Stimulated activated effector memory CD8-positive, alpha-beta T cell treated with anti-CD3 and anti-CD28 coated beads, Interleukin-12 subunit alpha, Interleukin-12 subunit beta, amount 100 ng/mL, for 72 hours (primary cell): ENCODE measurements around the gene DST.

Source experiments
- ATAC-seq: fragments of 150-1000 bp; cut with Tn5 transposase; 2 replicates; pipeline ENCODE4 v1.10.0; 2021
- DNase-seq, 2 donors: peaks; one replicate each; pipeline ENCODE4 v3.0.0; 2021 to 2022; ENCODE audit warnings: low spot score in 2 of 2
- H3K27ac Mint-ChIP-seq: one replicate; pipeline ENCODE4 v1.8.0; 2022; ENCODE audit warnings: mild to moderate bottlenecking, mixed read lengths
- H3K36me3 Mint-ChIP-seq: one replicate; pipeline ENCODE4 v1.8.0; 2022; ENCODE audit warnings: mild to moderate bottlenecking, mixed read lengths
- H3K4me1 Mint-ChIP-seq: one replicate; pipeline ENCODE4 v1.8.0; 2022; ENCODE audit warnings: mixed read lengths
- H3K4me3 Mint-ChIP-seq: one replicate; pipeline ENCODE4 v1.8.0; 2022; ENCODE audit warnings: mild to moderate bottlenecking, mixed read lengths
- H3K9me3 Mint-ChIP-seq: one replicate; pipeline ENCODE4 v1.8.0; 2022; ENCODE audit warnings: mixed read lengths

DST gene

DNA sequence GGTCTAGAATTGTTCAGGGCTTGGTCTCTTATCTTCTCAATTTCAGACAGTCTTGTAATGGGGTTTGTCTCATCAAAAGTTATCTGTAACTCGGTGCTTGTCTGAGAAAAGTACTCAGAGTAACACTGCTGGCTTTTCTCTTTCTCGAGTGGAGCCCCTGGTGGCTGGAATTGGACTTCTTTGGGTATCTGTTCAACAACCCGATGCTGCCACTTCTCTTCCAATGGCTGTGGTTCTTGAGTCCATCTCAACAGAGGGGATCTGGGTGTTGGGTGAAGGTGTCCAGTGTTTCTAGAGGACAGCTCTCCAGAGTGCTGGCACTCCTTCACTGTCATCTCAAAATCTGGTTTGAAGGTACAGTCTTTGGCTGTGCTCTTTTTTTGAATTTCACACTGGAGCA lies 24.6 kb downstream of the DST start:
- Mint-ChIP-seq H3K27ac (no peak overlapping the region), H3K9me3 (no peaks in the 10 kb centered on the region), H3K36me3 (no peaks in the 10 kb centered on the region), H3K4me3 (no peak overlapping the region), H3K4me1 (no peaks in the 10 kb centered on the region)
- ATAC-seq (no peak), DNase-seq (no peak)

DNA sequence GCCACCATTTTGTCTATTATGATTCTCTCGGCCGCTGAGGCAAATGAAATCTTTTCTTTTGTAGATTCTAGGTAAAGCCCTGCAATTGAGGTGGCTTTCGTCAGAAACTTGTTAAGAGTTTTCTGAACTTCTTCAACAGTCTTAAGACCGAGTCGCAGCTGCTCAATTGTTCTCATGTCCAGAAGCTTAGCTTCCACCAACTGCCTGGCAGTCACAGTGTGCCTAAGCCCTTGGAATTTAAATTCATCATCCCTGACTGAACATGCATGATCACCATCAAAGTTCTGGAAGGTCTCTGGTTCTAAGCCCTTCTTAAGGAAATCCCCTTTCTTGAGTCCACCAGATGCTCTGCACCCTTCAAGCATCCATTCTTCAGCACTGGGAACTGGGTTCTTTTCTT lies 25.7 kb downstream of the DST start:
- Mint-ChIP-seq H3K4me3 (no peak overlapping the region), H3K4me1 (no peaks in the 10 kb centered on the region), H3K9me3 (no peaks in the 10 kb centered on the region), H3K27ac (no peak overlapping the region), H3K36me3 (no peaks in the 10 kb centered on the region)
- no peak for ATAC-seq
- no peak for DNase-seq

DNA sequence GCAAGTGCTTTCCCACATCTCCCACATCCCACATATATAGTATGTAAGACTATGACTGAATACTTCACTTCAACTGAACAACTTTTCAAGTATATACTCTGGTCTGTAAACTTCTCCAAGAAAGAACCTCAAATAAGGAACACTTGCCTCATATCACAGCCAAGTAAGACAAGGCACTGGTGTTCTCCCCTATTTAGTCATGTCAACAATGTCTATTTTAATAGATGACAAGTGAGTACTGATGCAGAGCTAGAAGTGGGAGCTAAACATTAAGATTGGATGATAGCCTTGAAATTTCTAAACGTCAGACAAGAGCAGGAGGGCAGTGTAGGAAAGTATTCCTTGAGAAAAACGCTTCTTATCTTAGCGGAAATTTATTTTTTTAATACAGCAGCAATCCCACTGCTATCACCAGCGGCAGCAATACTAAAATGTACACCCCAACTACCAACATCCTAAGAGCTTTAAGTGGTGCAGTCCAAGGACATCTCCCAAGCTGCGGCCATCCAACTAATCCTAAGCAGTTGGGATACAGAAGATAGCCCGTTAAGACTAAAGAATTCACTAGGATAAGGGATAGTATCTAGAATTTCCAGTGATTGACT lies 29.3 kb downstream of the DST start:
- H3K4me1 Mint-ChIP-seq = no peaks in the 10 kb centered on the region
- H3K9me3 Mint-ChIP-seq = no peaks in the 10 kb centered on the region
- no peaks in the 10 kb centered on the region for H3K36me3 Mint-ChIP-seq
- ATAC-seq (no peak), DNase-seq (no peak)
- no peak overlapping the region for H3K27ac Mint-ChIP-seq
- H3K4me3 Mint-ChIP-seq = no peak overlapping the region

DNA sequence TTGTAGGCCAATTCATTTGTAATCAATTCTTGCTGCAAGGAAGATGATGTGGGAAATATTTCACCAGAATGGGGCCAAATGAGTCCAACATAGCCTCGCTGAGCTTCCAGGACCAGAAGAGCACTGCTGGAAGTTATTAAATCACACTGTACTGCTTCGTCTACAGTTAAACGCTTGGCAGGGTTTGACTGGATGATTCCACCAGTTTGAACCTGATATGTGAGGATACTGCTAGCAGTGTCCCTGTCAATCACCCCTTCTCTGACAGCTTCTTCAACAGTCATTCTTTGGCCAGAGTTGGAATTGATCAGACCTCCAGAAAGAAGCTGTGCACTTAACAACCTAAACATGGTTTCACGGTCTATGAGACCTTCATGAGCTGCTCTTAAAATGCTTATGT lies 34.4 kb downstream of the DST start:
- H3K36me3 Mint-ChIP-seq = no peaks in the 10 kb centered on the region
- DNase-seq = no peak
- H3K4me3 Mint-ChIP-seq = no peak overlapping the region
- ATAC-seq = no peak
- H3K4me1 Mint-ChIP-seq = no peaks in the 10 kb centered on the region
- peaks cover 3% of the 10 kb centered on the region for H3K9me3 Mint-ChIP-seq
- H3K27ac Mint-ChIP-seq = no peak overlapping the region

DNA sequence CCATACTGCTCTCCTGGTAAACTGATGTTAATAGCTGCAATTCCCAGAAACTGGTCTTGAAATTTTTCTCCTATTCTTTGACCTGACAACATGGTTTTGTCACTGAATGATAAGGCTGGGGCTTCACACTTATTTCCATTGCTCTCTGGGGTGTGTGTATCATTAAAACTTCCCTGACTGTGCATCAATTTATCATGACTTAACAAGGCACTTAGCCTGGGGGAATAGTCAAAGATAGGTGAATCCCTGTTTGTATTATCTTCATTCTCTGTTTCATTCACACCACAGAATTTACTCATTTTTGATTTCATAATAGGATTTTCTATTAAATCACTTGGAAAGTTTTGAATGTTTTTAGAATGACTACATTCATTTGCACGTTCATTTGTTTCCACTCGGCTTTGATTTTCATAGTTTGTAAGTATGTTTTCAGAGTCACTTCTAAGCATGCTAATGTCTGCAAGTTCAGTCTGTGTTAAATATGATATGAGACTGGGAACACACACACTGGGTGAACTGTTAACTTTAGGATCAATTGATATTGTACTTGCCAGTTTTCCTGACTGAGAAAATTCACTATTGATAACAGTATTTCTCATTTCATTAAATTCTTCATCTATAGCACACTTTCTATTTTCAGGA lies 35.5 kb downstream of the DST start:
- no peak overlapping the region for H3K4me3 Mint-ChIP-seq
- H3K4me1 Mint-ChIP-seq = no peaks in the 10 kb centered on the region
- no peak overlapping the region for H3K27ac Mint-ChIP-seq
- H3K36me3 Mint-ChIP-seq = no peaks in the 10 kb centered on the region
- no peak for DNase-seq
- H3K9me3 Mint-ChIP-seq = peaks cover 3% of the 10 kb centered on the region
- no peak for ATAC-seq

DNA sequence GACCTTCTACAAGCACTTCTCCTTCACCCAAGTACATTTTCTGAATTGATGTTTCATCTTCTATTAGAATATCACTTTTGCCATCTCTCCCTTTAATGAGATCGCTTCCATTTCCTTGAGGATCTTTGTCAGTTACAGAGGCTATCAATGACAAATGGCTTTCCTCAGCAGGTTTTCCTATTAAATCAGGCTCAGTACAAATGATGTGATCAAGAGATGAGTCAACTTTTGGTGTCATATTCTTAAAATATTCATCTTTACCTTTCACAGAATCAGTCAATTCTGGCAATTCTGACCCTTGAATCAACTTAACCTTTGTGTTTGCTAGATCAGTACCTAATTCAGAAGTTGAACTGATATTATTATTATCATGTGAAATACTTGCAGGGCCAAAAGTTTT lies 37.3 kb downstream of the DST start:
- no peak overlapping the region for H3K4me3 Mint-ChIP-seq
- H3K36me3 Mint-ChIP-seq = no peaks in the 10 kb centered on the region
- H3K27ac Mint-ChIP-seq = no peak overlapping the region
- DNase-seq (no peak), ATAC-seq (no peak)
- no peaks in the 10 kb centered on the region for H3K4me1 Mint-ChIP-seq
- peaks cover 3% of the 10 kb centered on the region for H3K9me3 Mint-ChIP-seq

DNA sequence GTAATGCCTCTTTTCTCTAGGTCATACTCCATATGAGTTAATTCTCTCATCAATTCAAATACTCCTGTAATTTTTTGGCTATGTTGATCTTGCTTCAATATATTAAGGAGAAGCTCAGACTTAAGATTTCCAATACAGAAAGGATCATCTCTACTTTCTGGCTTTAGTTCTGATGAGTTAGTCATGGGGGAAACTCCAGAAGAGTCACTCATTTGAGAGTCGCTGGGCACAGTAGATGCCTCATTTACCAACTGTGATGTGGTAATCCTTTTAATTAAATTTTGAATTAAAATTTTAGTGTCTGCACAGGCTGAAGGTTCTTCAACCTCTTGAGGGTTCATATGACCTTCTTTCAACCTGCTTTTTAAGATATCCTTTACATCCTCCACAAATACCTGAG lies 38.5 kb downstream of the DST start:
- no peak overlapping the region for H3K4me3 Mint-ChIP-seq
- peaks cover 3% of the 10 kb centered on the region for H3K9me3 Mint-ChIP-seq
- ATAC-seq (no peak), DNase-seq (no peak)
- H3K27ac Mint-ChIP-seq = no peak overlapping the region
- H3K4me1 Mint-ChIP-seq = no peaks in the 10 kb centered on the region
- H3K36me3 Mint-ChIP-seq = no peaks in the 10 kb centered on the region

DNA sequence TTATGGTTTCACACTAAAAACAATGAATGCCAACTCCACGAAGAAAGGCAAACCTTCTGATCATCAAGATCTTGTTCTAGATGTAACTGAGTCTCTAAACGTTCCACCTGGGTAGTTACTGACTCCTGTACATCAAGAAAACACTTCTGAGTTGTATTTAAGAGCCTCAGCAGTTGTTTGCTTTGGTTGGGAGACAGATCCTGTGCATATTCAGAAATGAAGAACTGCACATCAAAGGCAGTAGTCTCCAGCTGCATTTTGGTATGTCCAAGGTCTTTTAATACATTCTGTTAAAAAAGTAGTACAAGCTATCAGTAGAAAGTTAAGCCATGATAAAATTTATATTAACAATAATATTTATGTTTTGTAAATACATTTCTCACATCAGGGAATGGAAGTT lies 41.3 kb downstream of the DST start:
- Mint-ChIP-seq H3K9me3 (peaks cover 3% of the 10 kb centered on the region), H3K36me3 (no peaks in the 10 kb centered on the region)
- no peak for DNase-seq

DNA sequence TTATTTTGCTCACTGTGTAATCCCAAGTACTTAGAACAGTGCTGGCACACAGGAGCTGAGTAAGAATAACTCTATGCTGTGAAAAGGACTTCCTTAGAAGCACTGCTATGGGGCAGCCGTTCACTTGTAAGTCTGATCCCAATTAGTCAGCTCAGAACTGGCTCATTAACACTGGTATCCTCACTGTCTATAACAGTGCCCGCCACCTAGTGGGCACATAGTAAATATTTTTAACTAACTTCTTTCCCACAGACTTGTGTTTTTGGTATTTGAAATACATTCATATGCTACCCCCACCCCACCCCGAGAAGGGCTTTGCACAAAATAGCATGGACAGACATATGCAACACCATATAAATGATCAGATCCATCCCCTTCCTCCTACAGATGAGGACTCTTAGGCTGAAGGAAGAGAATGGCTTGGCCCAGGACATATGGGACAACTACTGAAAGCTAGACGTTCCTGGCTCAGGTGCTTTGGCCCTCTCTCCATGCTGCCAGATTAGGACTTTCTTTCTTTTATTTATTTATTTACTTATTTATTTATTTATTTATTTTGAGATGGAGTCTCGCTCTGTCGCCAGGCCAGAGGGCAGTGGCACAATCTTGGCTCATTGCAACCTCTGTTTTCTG lies 47.1 kb downstream of the DST start:
- Mint-ChIP-seq H3K27ac (no peak overlapping the region), H3K4me1 (peaks cover 18% of the 10 kb centered on the region), H3K4me3 (no peak overlapping the region), H3K36me3 (no peaks in the 10 kb centered on the region), H3K9me3 (no peaks in the 10 kb centered on the region)
- DNase-seq (peak; percentile 15 to 50), ATAC-seq (peak; percentile 78)

More for the DNA sequence above, 41.3 kb downstream of the DST start:
- H3K4me3 Mint-ChIP-seq = no peak overlapping the region
- no peaks in the 10 kb centered on the region for H3K4me1 Mint-ChIP-seq
- no peak for ATAC-seq
- H3K27ac Mint-ChIP-seq = no peak overlapping the region

DNA sequence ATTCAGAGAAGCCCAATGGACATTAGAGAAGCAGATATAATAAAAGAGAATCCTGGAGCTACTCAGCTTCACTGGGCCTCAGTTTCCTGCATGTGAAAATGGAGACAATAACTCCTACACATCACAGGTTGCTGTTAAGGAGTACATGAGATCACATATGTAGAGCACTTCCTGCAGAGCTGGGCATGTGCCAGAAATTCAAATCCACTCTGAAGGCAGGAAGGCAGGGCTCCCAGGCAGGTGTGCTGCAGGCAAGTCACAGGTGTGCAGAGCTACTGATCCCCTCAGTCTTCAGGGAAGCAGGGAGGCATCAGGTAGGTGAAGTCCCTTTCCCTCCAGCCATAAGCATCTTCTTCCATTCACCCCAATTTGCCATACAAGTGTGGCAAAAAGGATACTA lies 48.0 kb downstream of the DST start:
- no peak overlapping the region for H3K27ac Mint-ChIP-seq
- H3K4me3 Mint-ChIP-seq = no peak overlapping the region
- no peak for ATAC-seq

DNA sequence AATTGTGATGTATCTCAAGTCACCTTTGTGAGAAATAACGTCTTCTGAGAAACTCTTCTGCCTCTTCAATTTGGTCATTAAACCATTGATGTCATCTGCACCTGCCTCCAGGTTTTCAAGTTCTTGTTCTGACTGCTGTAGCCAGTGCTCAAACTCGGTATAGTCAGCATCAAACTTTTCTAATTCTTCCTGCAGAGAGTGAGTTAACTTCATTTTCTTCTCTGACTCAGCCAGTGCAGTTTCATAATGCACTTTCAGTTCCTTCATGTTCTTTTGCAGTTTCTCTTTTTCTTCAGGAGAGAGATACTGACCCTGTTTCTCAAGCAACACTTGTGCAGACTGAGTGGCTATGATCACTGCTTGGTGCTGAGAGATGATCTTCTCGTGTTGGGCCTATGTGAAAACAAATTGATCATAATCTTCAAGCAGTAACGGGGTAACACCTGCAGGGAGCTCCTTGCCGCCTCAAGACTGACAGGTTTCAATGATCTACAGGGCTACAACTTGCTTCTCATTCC lies 48.8 kb downstream of the DST start:
- no peaks in the 10 kb centered on the region for H3K36me3 Mint-ChIP-seq
- DNase-seq (no peak), ATAC-seq (peak; percentile 94)
- no peak overlapping the region for H3K4me3 Mint-ChIP-seq
- no peaks in the 10 kb centered on the region for H3K9me3 Mint-ChIP-seq
- H3K27ac Mint-ChIP-seq = no peak overlapping the region
- peaks cover 18% of the 10 kb centered on the region for H3K4me1 Mint-ChIP-seq

More for the DNA sequence above, 48.0 kb downstream of the DST start:
- Mint-ChIP-seq H3K9me3 (no peaks in the 10 kb centered on the region), H3K36me3 (no peaks in the 10 kb centered on the region), H3K4me1 (peaks cover 18% of the 10 kb centered on the region)
- DNase-seq = no peak

DNA sequence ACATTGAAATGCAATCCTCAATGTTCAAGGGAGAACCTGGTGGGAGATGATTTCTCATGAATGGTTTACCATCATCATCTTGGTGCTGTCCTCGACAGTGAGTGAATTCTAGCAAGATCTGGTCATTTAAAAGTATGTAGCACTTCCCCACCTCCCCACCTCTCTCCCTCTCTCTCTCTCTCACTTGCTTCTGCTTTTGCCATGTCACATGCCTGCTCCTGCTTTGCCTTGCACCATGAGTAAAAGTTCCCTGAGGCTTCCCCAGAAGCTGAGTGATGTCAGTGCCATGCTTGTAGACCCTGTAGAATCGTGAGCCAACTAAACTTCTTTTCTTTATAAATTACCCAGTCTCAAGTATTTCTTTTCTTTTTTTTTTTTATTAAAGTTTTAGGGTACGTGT lies 60.5 kb downstream of the DST start:
- ATAC-seq (no peak), DNase-seq (no peak)
- Mint-ChIP-seq H3K4me3 (no peak overlapping the region), H3K27ac (no peak overlapping the region), H3K36me3 (no peaks in the 10 kb centered on the region), H3K4me1 (no peaks in the 10 kb centered on the region), H3K9me3 (no peaks in the 10 kb centered on the region)

DNA sequence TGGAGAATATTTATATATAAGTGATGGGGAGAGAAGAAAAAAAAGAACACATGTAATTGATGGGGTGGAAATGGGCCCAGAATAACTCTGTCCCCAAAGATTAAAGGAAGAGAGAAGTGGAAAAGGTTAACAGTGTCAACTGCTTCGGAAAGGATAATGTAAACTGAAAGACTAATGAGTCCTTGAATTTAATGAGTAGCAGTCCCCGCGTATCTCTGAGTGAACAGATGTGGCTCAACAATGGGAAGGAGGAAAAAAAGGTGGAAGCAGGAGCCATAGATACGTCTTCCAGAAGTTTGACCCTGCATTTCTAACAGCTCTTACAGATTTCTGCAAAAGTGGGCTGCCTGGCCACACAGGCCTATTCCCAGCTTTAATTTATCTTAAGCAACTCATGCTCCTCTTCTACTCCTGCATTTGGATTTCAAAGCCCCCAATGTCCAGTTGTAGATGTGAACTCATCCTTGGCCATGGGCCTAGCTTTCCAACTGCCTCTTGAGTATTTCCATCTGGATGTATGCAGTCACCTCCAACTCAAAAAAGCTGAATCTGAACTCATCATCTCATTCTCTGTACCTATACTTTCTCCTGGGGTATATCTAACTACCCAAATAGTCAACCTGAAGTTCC lies 61.3 kb downstream of the DST start:
- no peak for DNase-seq
- no peaks in the 10 kb centered on the region for H3K36me3 Mint-ChIP-seq
- H3K9me3 Mint-ChIP-seq = no peaks in the 10 kb centered on the region
- no peaks in the 10 kb centered on the region for H3K4me1 Mint-ChIP-seq
- no peak overlapping the region for H3K27ac Mint-ChIP-seq
- no peak overlapping the region for H3K4me3 Mint-ChIP-seq
- no peak for ATAC-seq

DNA sequence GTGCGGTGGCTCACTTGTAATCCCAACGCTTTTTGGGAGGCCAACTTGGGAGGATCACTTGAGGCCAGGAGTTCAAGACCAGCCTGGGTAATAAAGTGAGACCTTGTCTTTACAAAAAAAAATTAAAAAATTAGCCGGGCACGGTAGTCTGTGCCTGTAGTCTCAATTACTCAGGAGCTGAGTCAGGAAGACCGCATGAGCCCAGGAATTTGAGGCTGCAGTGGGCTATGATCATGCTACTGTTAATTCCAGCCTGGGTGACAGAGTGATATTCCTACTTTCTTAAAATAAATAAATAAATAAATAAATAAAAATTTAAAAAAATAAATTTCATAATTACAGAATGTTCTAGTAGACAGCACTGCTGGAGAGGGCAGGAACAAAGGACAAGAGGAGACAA lies 62.4 kb downstream of the DST start:
- Mint-ChIP-seq H3K36me3 (no peaks in the 10 kb centered on the region), H3K9me3 (no peaks in the 10 kb centered on the region), H3K27ac (no peak overlapping the region), H3K4me1 (no peaks in the 10 kb centered on the region), H3K4me3 (no peak overlapping the region)
- no peak for ATAC-seq
- DNase-seq = no peak

DNA sequence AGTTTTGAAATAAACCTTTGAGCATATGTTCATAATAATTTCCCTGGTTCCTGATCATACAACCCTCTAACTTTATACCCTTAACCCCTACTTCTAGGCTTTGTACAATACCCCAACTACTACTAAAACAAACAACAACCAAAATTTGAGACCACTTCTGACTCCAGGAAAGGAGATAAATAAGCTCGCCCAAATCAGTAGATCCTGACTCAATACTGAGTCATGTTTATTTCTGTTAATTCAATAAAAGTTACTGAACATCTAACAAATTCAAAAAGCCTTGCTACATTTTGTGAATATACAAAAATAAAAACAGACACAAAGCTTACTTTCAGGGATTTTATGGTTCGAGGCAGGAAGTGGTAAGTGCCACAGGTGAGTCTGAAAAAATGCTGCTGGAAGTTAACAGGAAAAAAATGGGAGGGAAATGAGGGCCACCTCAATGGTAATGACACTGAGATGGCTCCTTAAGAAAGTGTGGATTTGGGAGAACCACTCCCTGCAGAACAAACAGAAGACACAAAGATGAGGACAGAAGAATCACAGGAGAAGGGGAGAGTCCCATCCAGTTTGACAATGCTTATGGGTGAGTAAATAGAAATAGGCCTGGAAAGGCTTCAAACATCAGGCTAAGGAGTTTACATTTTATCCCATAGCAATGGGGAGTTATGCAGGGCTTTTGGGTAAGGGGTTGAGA lies 63.4 kb downstream of the DST start:
- ATAC-seq (no peak), DNase-seq (no peak)
- no peaks in the 10 kb centered on the region for H3K9me3 Mint-ChIP-seq
- no peaks in the 10 kb centered on the region for H3K4me1 Mint-ChIP-seq
- no peaks in the 10 kb centered on the region for H3K36me3 Mint-ChIP-seq
- no peak overlapping the region for H3K4me3 Mint-ChIP-seq
- no peak overlapping the region for H3K27ac Mint-ChIP-seq
